Measurements from ENCODE around the gene CDH23. TPM values are rescaled to one million over a fixed set of nuclear protein-coding genes. Genes with fewer than 3 reads are reported as not detected.

The CDH23 gene
- polyA plus RNA-seq, 1 experiment = 0.01 TPM

- H3K27me3 ChIP-seq (ENCODE audit: control insufficient read depth, insufficient read depth, low read length) = peaks cover 41% of the 10 kb centered on the region
- no peak overlapping the region for H3K27ac ChIP-seq (ENCODE audit: low read depth, low read length)
- ChIA-PET CTCF (no interaction called here), POLR2A (no interaction called here)
- H3K9me3 ChIP-seq (ENCODE audit: control insufficient read depth, insufficient read depth, low read length) = no peaks in the 10 kb centered on the region
- TF ChIP-seq, protein P1, sequence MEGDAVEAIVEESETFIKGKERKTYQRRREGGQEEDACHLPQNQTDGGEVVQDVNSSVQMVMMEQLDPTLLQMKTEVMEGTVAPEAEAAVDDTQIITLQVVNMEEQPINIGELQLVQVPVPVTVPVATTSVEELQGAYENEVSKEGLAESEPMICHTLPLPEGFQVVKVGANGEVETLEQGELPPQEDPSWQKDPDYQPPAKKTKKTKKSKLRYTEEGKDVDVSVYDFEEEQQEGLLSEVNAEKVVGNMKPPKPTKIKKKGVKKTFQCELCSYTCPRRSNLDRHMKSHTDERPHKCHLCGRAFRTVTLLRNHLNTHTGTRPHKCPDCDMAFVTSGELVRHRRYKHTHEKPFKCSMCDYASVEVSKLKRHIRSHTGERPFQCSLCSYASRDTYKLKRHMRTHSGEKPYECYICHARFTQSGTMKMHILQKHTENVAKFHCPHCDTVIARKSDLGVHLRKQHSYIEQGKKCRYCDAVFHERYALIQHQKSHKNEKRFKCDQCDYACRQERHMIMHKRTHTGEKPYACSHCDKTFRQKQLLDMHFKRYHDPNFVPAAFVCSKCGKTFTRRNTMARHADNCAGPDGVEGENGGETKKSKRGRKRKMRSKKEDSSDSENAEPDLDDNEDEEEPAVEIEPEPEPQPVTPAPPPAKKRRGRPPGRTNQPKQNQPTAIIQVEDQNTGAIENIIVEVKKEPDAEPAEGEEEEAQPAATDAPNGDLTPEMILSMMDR (IDR thresholded peaks at IDR 0.05; ENCODE audit: low read depth, low read length) = no peak
- no peak overlapping the region for H3K4me3 ChIP-seq (ENCODE audit: low read depth, low read length)
- no peak for DNase-seq (ENCODE audit: low read depth, low spot score)
These were observed 304.1 kb downstream of the CDH23 start for GRCh38 chr10:71700731-71701368.

- CTCF ChIA-PET = no interaction called here
- Histone ChIP-seq H3K9me3 (ENCODE audit: control insufficient read depth, insufficient read depth, low read length) (no peaks in the 10 kb centered on the region), H3K4me3 (ENCODE audit: low read depth, low read length) (no peak overlapping the region), H3K27me3 (ENCODE audit: control insufficient read depth, insufficient read depth, low read length) (peaks cover 42% of the 10 kb centered on the region), H3K27ac (ENCODE audit: low read depth, low read length) (no peak overlapping the region)
- TF ChIP-seq, protein P1 (IDR thresholded peaks at IDR 0.05; ENCODE audit: low read depth, low read length) = no peak
- POLR2A ChIA-PET = no interaction called here
- no peak for DNase-seq (ENCODE audit: low read depth, low spot score)
These were observed 304.9 kb downstream of the CDH23 start for GRCh38 chr10:71701496-71702132.

DNA sequence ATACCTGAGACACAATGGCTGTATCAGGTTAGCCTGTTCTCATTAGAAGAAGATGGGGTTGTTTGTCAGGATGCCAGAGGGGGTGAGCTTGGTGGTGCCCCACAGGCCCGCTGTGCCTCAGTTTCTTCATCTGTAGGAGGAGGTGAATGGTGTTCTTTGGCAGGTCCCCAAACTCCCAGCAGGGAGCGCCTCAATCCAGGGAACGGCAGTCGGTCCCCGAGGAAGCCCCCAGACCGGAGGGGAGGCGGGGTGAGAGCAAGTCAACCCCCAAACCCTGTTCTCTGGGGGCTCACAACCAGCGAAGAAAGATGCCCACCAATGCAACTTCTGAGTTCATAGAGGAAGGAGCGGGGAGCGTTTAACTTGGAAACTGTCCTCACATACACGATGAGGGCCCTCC is 306.9 kb downstream of the CDH23 start:
- Histone ChIP-seq H3K27me3 (ENCODE audit: control insufficient read depth, insufficient read depth, low read length) (peaks cover 50% of the 10 kb centered on the region), H3K4me3 (ENCODE audit: low read depth, low read length) (no peak overlapping the region), H3K9me3 (ENCODE audit: control insufficient read depth, insufficient read depth, low read length) (no peaks in the 10 kb centered on the region), H3K27ac (ENCODE audit: low read depth, low read length) (no peak overlapping the region)
- ChIA-PET POLR2A (no interaction called here), CTCF (no interaction called here)
- TF ChIP-seq, protein P1 (IDR thresholded peaks at IDR 0.05; ENCODE audit: low read depth, low read length) = no peak
- no peak for DNase-seq (ENCODE audit: low read depth, low spot score)

DNA sequence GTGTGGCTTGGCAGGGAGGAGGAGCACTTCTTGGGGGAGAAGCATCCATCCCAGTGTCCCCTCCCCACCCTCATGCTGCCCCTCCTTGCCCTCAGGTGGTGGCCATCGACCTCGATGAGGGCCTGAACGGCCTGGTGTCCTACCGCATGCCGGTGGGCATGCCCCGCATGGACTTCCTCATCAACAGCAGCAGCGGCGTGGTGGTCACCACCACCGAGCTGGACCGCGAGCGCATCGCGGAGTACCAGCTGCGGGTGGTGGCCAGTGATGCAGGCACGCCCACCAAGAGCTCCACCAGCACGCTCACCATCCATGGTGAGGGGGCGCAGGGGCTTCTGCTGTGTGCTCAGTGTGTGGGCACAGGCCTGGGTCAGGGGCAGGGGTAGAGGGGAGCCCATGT is 308.1 kb downstream of the CDH23 start:
- ChIA-PET POLR2A (no interaction called here), CTCF (interaction anchor here (0.6 kb wide), 1 partner anchor 1176 kb away, joined by 9 read pairs; no protein-coding TSS in a partner anchor)
- Histone ChIP-seq H3K27ac (ENCODE audit: low read depth, low read length) (no peak overlapping the region), H3K4me3 (ENCODE audit: low read depth, low read length) (no peak overlapping the region), H3K9me3 (ENCODE audit: control insufficient read depth, insufficient read depth, low read length) (no peaks in the 10 kb centered on the region; the same call in 1 of the 2 replicates), H3K27me3 (ENCODE audit: control insufficient read depth, insufficient read depth, low read length) (peaks cover 47% of the 10 kb centered on the region)
- no peak for DNase-seq (ENCODE audit: low read depth, low spot score)
- TF ChIP-seq, protein P1 (IDR thresholded peaks at IDR 0.05; ENCODE audit: low read depth, low read length) = no peak

- Histone ChIP-seq H3K27me3 (ENCODE audit: control insufficient read depth, insufficient read depth, low read length) (peaks cover 47% of the 10 kb centered on the region), H3K9me3 (ENCODE audit: control insufficient read depth, insufficient read depth, low read length) (no peaks in the 10 kb centered on the region; the same call in 1 of the 2 replicates), H3K27ac (ENCODE audit: low read depth, low read length) (no peak overlapping the region), H3K4me3 (ENCODE audit: low read depth, low read length) (no peak overlapping the region)
- DNase-seq (ENCODE audit: low read depth, low spot score) = no peak
- ChIA-PET CTCF (interaction anchor here (0.6 to 3.7 kb wide), 5 partner anchors 8 to 392 kb away, joined by 3 to 27 read pairs (median 4); no protein-coding TSS in a partner anchor), POLR2A (no interaction called here)
- TF ChIP-seq, protein P1 (IDR thresholded peaks at IDR 0.05; ENCODE audit: low read depth, low read length) = peak; percentile 9; the same call in 1 of the 2 replicates
These were observed 308.9 kb downstream of the CDH23 start for GRCh38 chr10:71705582-71705981.
